Measurements from ENCODE around the gene AUNIP.

GRCh38 chr1:25843483-25843882 lies 15.8 kb downstream of the AUNIP start:
- no peak for TF ChIP-seq EZH2 (IDR thresholded peaks at IDR 0.05; ENCODE audit: low read depth, low read length, severe bottlenecking)
- no peak for TF ChIP-seq CTCF (IDR thresholded peaks at IDR 0.05; ENCODE audit: control extremely low read depth in 1 of 3, insufficient read depth in 1 of 3, low read depth in 1 of 3, low read length in 3 of 3)
- TF ChIP-seq POLR2AphosphoS5 (IDR thresholded peaks at IDR 0.05; ENCODE audit: low read depth, low read length), result no peak
- no peak for TF ChIP-seq GABPA (IDR thresholded peaks at IDR 0.05; ENCODE audit: borderline replicate concordance, insufficient read depth, low read length)
- TF ChIP-seq HDAC6 (IDR thresholded peaks at IDR 0.05; ENCODE audit: low read depth, low read length), result no peak
- no peak for TF ChIP-seq ATF3 (IDR thresholded peaks at IDR 0.05; ENCODE audit: insufficient read depth, low read depth, low read length)
- no peak for TF ChIP-seq YY1 (IDR thresholded peaks at IDR 0.05; ENCODE audit: low read depth, low read length)
- TF ChIP-seq ATF2 (IDR thresholded peaks at IDR 0.05; ENCODE audit: low read length), result no peak
- no peak for TF ChIP-seq POLR2A (IDR thresholded peaks at IDR 0.05; ENCODE audit: control extremely low read depth in 1 of 2, low read depth in 2 of 2, low read length in 2 of 2)
- TF ChIP-seq SP1 (IDR thresholded peaks at IDR 0.05; ENCODE audit: low read depth, low read length), result no peak
- TF ChIP-seq PHF8 (conservative IDR thresholded peaks at IDR 0.05; ENCODE audit: low read depth, low read length), result no peak
- TF ChIP-seq ZNF274 (IDR thresholded peaks at IDR 0.05; ENCODE audit: borderline replicate concordance, extremely low read depth, low read length), result no peak

Data from H1 (cell line).